ENCODE measurements around the gene SMG6.

The SMG6 gene

GRCh38 chr17:2289878-2290478 lies 13.6 kb downstream of the SMG6 start:
- no peak overlapping the region for H3K4me3 ChIP-seq (ENCODE audit: low read depth in 1 of 2, low read length in 1 of 2)
- no peaks in the 10 kb centered on the region for H3K4me1 ChIP-seq (ENCODE audit: control insufficient read depth in 1 of 2, insufficient read depth in 1 of 2, low read depth in 1 of 2, low read length in 1 of 2)
- H3K36me3 ChIP-seq = peaks cover 81% of the 10 kb centered on the region
- H3K27ac ChIP-seq = no peak overlapping the region
- no peaks in the 10 kb centered on the region for H3K9me3 ChIP-seq
- H3K27me3 ChIP-seq = no peaks in the 10 kb centered on the region
- no peak for TF ChIP-seq CTCF (IDR thresholded peaks at IDR 0.05)

GRCh38 chr17:2283302-2283701 lies 20.3 kb downstream of the SMG6 start:
- Histone ChIP-seq H3K4me1 (ENCODE audit: control insufficient read depth in 1 of 2, insufficient read depth in 1 of 2, low read depth in 1 of 2, low read length in 1 of 2) (peaks cover 15 to 19% of the 10 kb centered on the region in 2 experiments), H3K4me3 (ENCODE audit: low read depth in 1 of 2, low read length in 1 of 2) (no peak overlapping the region), H3K9me3 (no peaks in the 10 kb centered on the region), H3K27ac (peak overlapping the region; percentile 12), H3K27me3 (no peaks in the 10 kb centered on the region), H3K36me3 (peaks cover 70% of the 10 kb centered on the region)
- TF ChIP-seq CTCF (IDR thresholded peaks at IDR 0.05) = no peak

DNA sequence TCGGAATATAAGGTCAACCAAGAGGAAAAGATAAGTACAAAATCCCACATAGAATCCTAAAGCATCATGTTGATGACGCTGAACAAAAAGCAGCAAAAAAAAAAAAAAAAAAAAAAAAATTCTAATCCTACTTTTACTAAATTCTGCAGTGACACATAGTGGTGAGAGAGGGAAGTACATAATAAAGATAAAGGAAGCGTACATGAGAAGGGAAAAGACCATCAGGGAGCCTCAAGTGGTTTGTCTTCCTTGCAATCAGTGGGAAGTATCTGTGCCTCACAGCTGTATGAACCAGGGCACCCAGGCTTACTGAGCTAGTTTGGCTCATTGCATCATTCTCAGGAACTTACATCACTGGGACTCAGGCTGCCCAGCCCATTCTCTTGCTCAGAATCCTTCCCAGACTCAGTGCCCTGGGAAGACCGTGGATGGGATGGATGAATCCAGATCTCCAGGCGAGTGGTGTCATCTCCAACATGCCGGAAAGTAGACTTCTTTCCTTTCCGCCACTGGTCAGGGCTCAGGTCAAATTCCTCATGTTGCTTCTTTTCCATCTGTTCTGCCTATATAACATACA lies 21.2 kb downstream of the SMG6 start:
- Histone ChIP-seq H3K27ac (peak overlapping the region; percentile 53), H3K27me3 (no peaks in the 10 kb centered on the region), H3K4me3 (ENCODE audit: low read depth in 1 of 2, low read length in 1 of 2) (no peak overlapping the region), H3K4me1 (ENCODE audit: control insufficient read depth in 1 of 2, insufficient read depth in 1 of 2, low read depth in 1 of 2, low read length in 1 of 2) (peaks cover 15 to 19% of the 10 kb centered on the region in 2 experiments), H3K36me3 (peaks cover 61% of the 10 kb centered on the region), H3K9me3 (no peaks in the 10 kb centered on the region)
- no peak for TF ChIP-seq CTCF (IDR thresholded peaks at IDR 0.05)

GRCh38 chr17:2279707-2280106 lies 23.9 kb downstream of the SMG6 start:
- no peak overlapping the region for H3K4me3 ChIP-seq (ENCODE audit: low read depth in 1 of 2, low read length in 1 of 2)
- H3K36me3 ChIP-seq = peaks cover 73% of the 10 kb centered on the region
- peaks cover 15 to 19% of the 10 kb centered on the region in 2 experiments for H3K4me1 ChIP-seq (ENCODE audit: control insufficient read depth in 1 of 2, insufficient read depth in 1 of 2, low read depth in 1 of 2, low read length in 1 of 2)
- H3K9me3 ChIP-seq = no peaks in the 10 kb centered on the region
- no peak overlapping the region for H3K27ac ChIP-seq
- H3K27me3 ChIP-seq = no peaks in the 10 kb centered on the region
- TF ChIP-seq CTCF (IDR thresholded peaks at IDR 0.05) = no peak

- H3K27me3 ChIP-seq = no peaks in the 10 kb centered on the region
- TF ChIP-seq CTCF (IDR thresholded peaks at IDR 0.05) = no peak
- peaks cover 10 to 11% of the 10 kb centered on the region in 2 experiments for H3K4me1 ChIP-seq (ENCODE audit: control insufficient read depth in 1 of 2, insufficient read depth in 1 of 2, low read depth in 1 of 2, low read length in 1 of 2)
- H3K4me3 ChIP-seq (ENCODE audit: low read depth in 1 of 2, low read length in 1 of 2) = no peak overlapping the region
- peaks cover 80% of the 10 kb centered on the region for H3K36me3 ChIP-seq
- no peaks in the 10 kb centered on the region for H3K9me3 ChIP-seq
- H3K27ac ChIP-seq = no peak overlapping the region
These were observed 26.0 kb downstream of the SMG6 start for GRCh38 chr17:2277429-2278170.

All from neutrophil (primary cell).